Skin of body (tissue), 2 donors: Measurements from ENCODE around the gene MT1F. TPM values are rescaled to one million over a fixed set of nuclear protein-coding genes. Genes with fewer than 3 reads are reported as not detected.

Source experiments
- DNase-seq: peaks from one replicate; lab custom pipeline; 2025; lab: John Stamatoyannopoulos, UW
- total RNA-seq: library from RNA; depleted of rRNA; stranded (reverse); fragments of >200 nt; gene quantifications from one replicate; pipeline ENCODE4 v1.2.3, GENCODE V29; 2014

The MT1F gene
- total RNA-seq, 1 donor from 2014 or later, result 0.49 TPM

DNA sequence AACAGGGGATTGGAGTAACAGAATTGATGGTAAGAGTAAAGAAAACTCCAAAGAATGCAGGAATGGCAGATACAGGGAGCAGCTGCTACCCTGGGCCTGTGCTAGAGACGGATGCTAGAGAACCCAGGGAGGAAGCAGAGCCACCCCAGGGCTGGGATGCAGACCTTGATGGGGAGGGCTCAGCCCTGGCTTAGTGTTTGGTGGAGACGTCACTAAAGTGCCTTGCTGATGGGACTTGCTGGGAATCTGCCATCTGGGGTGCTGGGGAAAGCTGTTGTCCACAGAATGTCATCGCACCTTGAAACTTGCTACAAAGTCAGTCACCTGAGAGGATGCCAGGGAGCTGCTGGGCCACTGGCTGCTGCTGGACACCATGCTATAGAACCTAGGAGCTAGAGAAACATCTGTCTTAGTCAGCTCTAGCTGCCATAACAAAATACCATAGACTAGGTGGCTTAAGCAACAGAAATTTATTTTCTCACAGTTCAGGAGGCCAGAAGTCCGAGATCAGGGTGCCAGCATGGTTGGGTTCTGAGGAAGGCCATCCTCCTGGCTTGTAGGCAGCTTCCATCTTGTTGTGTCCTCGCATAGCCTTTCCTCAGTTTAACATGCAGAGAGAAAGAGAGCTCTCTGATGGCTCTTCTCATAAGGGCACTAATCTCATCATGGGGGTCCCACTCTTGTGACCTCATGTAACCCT lies 39.8 kb downstream of the MT1F start:
- no peak for DNase-seq

DNA sequence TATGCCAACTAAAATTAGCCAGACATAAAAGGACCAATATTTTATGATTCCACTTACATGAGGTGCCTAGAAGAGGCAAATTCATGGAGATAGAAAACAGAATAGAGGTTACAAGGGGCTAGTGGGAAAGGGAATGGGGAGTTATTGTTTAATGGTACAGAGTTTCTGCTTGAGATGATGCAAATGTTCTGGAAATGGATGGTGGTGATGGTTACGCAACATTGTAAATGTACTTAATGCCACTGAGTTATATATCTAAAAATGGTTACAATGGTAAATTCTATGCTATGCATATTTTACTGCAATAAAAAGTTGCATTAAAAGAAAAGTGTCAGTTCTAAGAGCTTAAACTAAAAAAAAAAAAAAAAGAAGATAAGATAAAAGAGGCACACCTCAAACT lies 42.4 kb downstream of the MT1F start:
- no peak for DNase-seq

DNA sequence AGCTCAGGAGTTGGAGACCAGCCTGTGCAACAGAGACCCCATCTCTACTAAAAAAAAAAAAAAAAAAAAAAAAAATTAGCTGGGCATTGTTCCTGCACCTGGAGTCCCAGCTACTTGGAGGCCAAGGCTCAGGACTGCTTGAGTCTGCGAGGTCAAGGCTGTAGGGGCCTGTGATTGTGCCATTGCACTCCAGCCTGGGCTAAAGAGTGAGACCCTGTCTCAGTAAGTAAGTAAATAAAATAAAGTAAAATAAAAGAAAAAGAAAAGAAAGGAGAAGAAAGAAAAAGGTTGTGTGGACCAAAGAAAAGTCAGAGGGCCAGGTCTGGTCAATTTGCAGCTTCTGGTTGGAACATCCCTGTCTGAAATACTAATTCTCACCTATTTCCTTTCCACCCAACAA lies 42.9 kb downstream of the MT1F start:
- DNase-seq, result no peak

DNA sequence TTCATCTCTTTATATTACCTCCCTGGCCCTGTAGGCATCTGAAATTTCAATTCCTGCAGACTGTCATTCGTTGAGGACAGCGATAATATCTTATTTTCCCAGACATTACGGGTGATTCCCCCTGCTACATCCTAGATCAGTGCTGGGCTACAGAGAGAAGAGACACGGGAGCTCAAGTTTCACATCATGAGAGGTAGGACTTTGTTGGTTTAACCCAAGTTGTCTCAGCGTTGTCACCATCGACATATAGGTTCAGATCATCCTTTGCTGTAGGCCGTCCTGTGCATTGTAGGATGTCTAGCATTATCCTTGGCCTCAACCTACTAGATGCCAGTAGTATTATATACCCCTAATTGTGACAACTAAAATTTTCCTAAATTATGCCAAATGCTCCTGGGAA lies 43.8 kb downstream of the MT1F start:
- DNase-seq, result no peak

DNA sequence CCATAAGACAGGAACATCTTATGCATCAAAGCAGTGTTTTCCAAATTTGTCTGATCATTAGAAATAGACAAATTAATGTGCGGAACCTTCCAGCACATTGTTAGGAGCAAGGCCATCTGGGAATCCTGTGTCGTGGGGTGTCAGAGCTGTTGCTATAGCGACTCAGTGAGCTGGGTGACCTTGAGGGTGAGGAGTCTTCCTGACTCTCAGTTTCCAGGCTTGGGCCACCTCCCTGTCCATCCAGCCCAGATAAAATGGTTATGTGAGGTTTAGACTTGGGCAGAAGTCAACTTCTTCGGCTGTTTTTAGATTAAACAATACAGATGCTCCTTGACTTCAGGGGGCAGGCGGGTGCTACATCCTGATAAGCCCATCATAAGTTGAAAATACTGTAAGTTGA lies 45.1 kb downstream of the MT1F start:
- no peak for DNase-seq

Other genes starting within 250 kb of the MT1F start
- 88.4 TPM for gene AMFR, start 232.4 kb upstream of the MT1F start, total RNA-seq
- 78.3 TPM for gene NUDT21, start 206.6 kb upstream of the MT1F start, total RNA-seq
- 46.6 TPM for gene OGFOD1, start 206.4 kb upstream of the MT1F start, total RNA-seq
- gene BBS2, start 137.9 kb upstream of the MT1F start, total RNA-seq, result 60.5 TPM
- gene MT4, start 92.9 kb upstream of the MT1F start, total RNA-seq, result 76.2 TPM
- gene MT3, start 68.4 kb upstream of the MT1F start, total RNA-seq, result not detected
- gene MT2A, start 49.4 kb upstream of the MT1F start, total RNA-seq, result 10.7 TPM
- 13.8 TPM for gene MT1E, start 32.2 kb upstream of the MT1F start, total RNA-seq
- 1.5 TPM for gene MT1M, start 25.3 kb upstream of the MT1F start, total RNA-seq
- gene MT1A, start 19.3 kb upstream of the MT1F start, total RNA-seq, result 1.4 TPM
- gene MT1B, start 6.1 kb upstream of the MT1F start, total RNA-seq, result not detected
- 1.8 TPM for gene MT1G, start 10.1 kb downstream of the MT1F start, total RNA-seq
- gene MT1H, start 11.9 kb downstream of the MT1F start, total RNA-seq, result not detected
- 33.0 TPM for gene MT1X, start 24.5 kb downstream of the MT1F start, total RNA-seq
- gene NUP93, start 72.2 kb downstream of the MT1F start, total RNA-seq, result 41.8 TPM
- gene SLC12A3, start 207.2 kb downstream of the MT1F start, total RNA-seq, result not detected